Glutamatergic neuron (in vitro differentiated cells): ENCODE results near the gene CCL4L2. TPM values are rescaled to one million over a fixed set of nuclear protein-coding genes. Genes with fewer than 3 reads are reported as not detected.
"Not testable (repeated sequence)": the region's sequence is repeated elsewhere in the genome, so short reads cannot be mapped to it uniquely, and the experiment has no call there.

Experiments
- DNase-seq: peaks from one replicate; pipeline ENCODE4 v3.0.0; 2022
- H3K27ac Mint-ChIP-seq: one replicate; pipeline ENCODE4 v1.8.0; 2020; ENCODE audit warnings: mild to moderate bottlenecking, mixed read lengths, inconsistent platforms; ENCODE audit not compliant: unreplicated experiment
- H3K27me3 Mint-ChIP-seq: one replicate; pipeline ENCODE4 v1.8.0; 2020; ENCODE audit warnings: mild to moderate bottlenecking, moderate library complexity, mixed read lengths, inconsistent platforms; ENCODE audit not compliant: unreplicated experiment
- H3K36me3 Mint-ChIP-seq: one replicate; pipeline ENCODE4 v1.8.0; 2020; ENCODE audit warnings: mild to moderate bottlenecking, mixed read lengths, inconsistent platforms; ENCODE audit not compliant: unreplicated experiment
- H3K4me1 Mint-ChIP-seq: one replicate; pipeline ENCODE4 v1.8.0; 2020; ENCODE audit warnings: mild to moderate bottlenecking, low read depth, mixed read lengths, inconsistent platforms; ENCODE audit not compliant: unreplicated experiment
- H3K4me3 Mint-ChIP-seq: one replicate; pipeline ENCODE4 v1.8.0; 2020; ENCODE audit warnings: mild to moderate bottlenecking, mixed read lengths, inconsistent platforms; ENCODE audit not compliant: unreplicated experiment
- H3K9me3 Mint-ChIP-seq: one replicate; pipeline ENCODE4 v1.8.0; 2020; ENCODE audit warnings: mild to moderate bottlenecking, moderate library complexity, mixed read lengths, inconsistent platforms; ENCODE audit not compliant: unreplicated experiment
- CTCF ChIP-seq: fragments of 200-600 bp; sonication (generic); IDR thresholded peaks from one replicate; pipeline ENCODE4 v1.5.0; 2021; ENCODE audit not compliant: partially characterized antibody, unreplicated experiment
- total RNA-seq: library from RNA; stranded (reverse); fragmentation: NEBNext Ultra II Directional; extraction: Animal tissue kit (Norgen Biotek cat#: 25700); gene quantifications from one replicate; pipeline ENCODE4 v1.2.1, GENCODE V29; 2021; ENCODE audit not compliant: unreplicated experiment

CCL4L2 gene
- total RNA-seq, 1 donor from 2014 or later: not detected

- Mint-ChIP-seq H3K9me3 (peaks cover 3% of the 10 kb centered on the region), H3K27me3 (no peaks in the 10 kb centered on the region), H3K36me3 (no peaks in the 10 kb centered on the region), H3K4me3 (no peak overlapping the region), H3K27ac (no peak overlapping the region), H3K4me1 (peaks cover 8% of the 10 kb centered on the region)
- TF ChIP-seq CTCF: no peak
- no peak for DNase-seq
Observed at GRCh38 chr17:36205637-36206485, 5.0 kb upstream of the CCL4L2 start.

DNA sequence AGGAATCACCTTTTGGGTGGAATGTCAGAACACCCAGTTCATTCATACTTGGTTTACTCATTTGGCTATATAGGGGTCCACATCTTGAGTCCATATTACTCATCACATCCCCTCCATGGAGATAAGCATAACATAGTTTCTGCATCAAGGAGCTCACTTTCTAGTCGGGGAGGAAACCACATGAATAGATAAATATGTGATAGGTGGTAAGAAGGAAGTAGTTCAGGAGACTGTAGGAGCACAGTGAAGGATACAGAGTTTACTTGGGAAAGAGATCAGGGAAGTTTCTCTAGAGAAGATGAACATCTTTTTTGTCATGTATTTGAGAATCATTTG is 4.4 kb upstream of the CCL4L2 start:
- H3K36me3 Mint-ChIP-seq, DNase-seq, H3K9me3 Mint-ChIP-seq, H3K4me3 Mint-ChIP-seq, H3K4me1 Mint-ChIP-seq, H3K27ac Mint-ChIP-seq, H3K27me3 Mint-ChIP-seq: not testable (repeated sequence)

DNA sequence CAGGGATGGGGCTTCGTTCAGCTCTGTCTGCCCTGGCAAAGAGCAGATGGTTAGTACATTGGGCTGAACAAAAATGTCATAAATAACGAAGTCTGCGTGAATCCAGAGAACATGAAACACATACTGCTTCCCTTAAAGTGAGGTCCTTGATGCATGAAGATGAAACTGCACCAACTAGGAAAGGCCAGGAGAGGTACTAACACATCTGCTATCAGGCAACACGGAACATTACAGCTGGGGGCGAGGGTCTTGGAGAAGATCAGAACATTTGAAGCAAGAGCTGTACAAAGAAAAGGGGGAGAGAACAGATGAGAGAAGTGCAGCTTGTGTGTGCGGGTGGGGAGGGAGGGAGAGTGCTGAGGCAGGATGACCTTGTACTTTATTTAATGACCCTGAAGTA is 3.5 kb upstream of the CCL4L2 start:
- H3K4me3 Mint-ChIP-seq, H3K9me3 Mint-ChIP-seq, H3K27me3 Mint-ChIP-seq, H3K4me1 Mint-ChIP-seq, DNase-seq, H3K27ac Mint-ChIP-seq, H3K36me3 Mint-ChIP-seq: not testable (repeated sequence)

DNA sequence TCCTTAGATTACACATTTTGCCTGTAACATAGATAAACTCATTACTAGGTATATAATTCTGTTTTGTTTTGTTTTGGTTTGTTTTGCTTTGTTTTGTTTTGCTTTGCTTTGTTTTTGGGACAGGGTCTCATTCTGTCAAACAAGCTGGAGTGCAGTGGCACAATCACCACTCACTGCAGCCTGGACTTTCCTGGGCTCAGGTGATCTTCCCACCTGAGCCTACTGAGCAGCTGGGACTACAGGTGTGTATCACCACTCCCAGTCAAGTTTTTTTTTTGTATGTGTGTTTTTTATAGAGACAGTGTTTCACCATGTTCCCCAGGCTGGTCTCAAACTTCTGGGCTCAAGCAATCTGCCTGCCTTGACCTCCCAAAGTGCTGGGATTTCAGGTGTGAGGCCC is 1.3 kb upstream of the CCL4L2 start:
- DNase-seq: no peak
- Mint-ChIP-seq H3K4me3 (no peak overlapping the region), H3K27me3 (no peaks in the 10 kb centered on the region), H3K4me1 (peaks cover 5% of the 10 kb centered on the region), H3K27ac (no peak overlapping the region), H3K9me3 (no peaks in the 10 kb centered on the region), H3K36me3 (no peaks in the 10 kb centered on the region)
- no peak for TF ChIP-seq CTCF

GRCh38 chr17:36211484-36212271 is 815 bp downstream of the CCL4L2 start:
- not testable (repeated sequence) for H3K4me3 Mint-ChIP-seq, H3K27ac Mint-ChIP-seq, H3K36me3 Mint-ChIP-seq, H3K4me1 Mint-ChIP-seq, H3K9me3 Mint-ChIP-seq, DNase-seq, H3K27me3 Mint-ChIP-seq

GRCh38 chr17:36212272-36212605 is 1.4 kb downstream of the CCL4L2 start:
- Mint-ChIP-seq H3K36me3 (no peaks in the 10 kb centered on the region), H3K4me3 (no peak overlapping the region), H3K9me3 (no peaks in the 10 kb centered on the region), H3K27ac (no peak overlapping the region), H3K4me1 (peaks cover 3% of the 10 kb centered on the region), H3K27me3 (no peaks in the 10 kb centered on the region)
- no peak for DNase-seq
- TF ChIP-seq CTCF: no peak
